ENCODE results near the gene STARD9. TPM values are rescaled to one million over a fixed set of nuclear protein-coding genes. Genes with fewer than 3 reads are reported as not detected.

Gene STARD9
- polyA plus RNA-seq, 3 donors = 0.39 TPM; not detected in 2

GRCh38 chr15:42696626-42697025, 121.2 kb downstream of the STARD9 start:
- Histone ChIP-seq H3K79me2 (ENCODE audit: insufficient read depth, low read length) (no peaks in the 10 kb centered on the region), H3K4me1 (ENCODE audit: control insufficient read depth in 1 of 2, insufficient read depth in 2 of 2, low read length in 2 of 2) (no peaks in the 10 kb centered on the region), H3K27me3 (ENCODE audit: control insufficient read depth in 2 of 2, insufficient read depth in 2 of 2, low read length in 2 of 2) (no peaks in the 10 kb centered on the region), H3K27ac (ENCODE audit: low read depth in 1 of 2, low read length in 2 of 2) (no peak overlapping the region), H2AFZ (ENCODE audit: insufficient read depth, low read depth, low read length, poor library complexity, severe bottlenecking) (no peak overlapping the region), H3K4me2 (replicated peaks; ENCODE audit: extremely low read depth, low read length, poor library complexity, severe bottlenecking) (no peak overlapping the region), H4K20me1 (ENCODE audit: insufficient read depth, low read length) (no peaks in the 10 kb centered on the region), H3K9me3 (replicated peaks in 1 of 2; ENCODE audit: control insufficient read depth in 1 of 2, insufficient read depth in 1 of 2, low read length in 2 of 2) (no peaks in the 10 kb centered on the region), H3K9ac (ENCODE audit: insufficient read depth, low read length, poor library complexity, severe bottlenecking) (no peak overlapping the region), H3K4me3 (replicated peaks in 1 of 3; ENCODE audit: low read depth in 2 of 3, low read length in 3 of 3) (no peak overlapping the region), H3K36me3 (replicated peaks in 1 of 2; ENCODE audit: control insufficient read depth in 1 of 2, insufficient read depth in 2 of 2, low read length in 2 of 2) (no peaks in the 10 kb centered on the region)
- H3K4me3 Mint-ChIP-seq = no peak overlapping the region
- intact Hi-C loops (cut with micrococcal nuclease) = no loop called here
- peaks cover 0 to 3% (median 0%) of the 10 kb centered on the region in 3 donors for H3K27me3 Mint-ChIP-seq (ENCODE audit: low read depth in 3 of 3)
- no peaks in the 10 kb centered on the region for H3K4me1 Mint-ChIP-seq
- peaks cover 0 to 1% (median 0%) of the 10 kb centered on the region in 7 donors for H3K9me3 Mint-ChIP-seq
- no peaks in the 10 kb centered on the region for H3K36me3 Mint-ChIP-seq
- H3K27ac Mint-ChIP-seq = no peak overlapping the region
- no peak for TF ChIP-seq CTCF (IDR thresholded peaks at IDR 0.05)
- no peak for DNase-seq
- 74% methylated on average over 4 of the region's 5 CpGs for WGBS (ENCODE audit: insufficient coverage)

- H3K4me3 ChIP-seq (replicated peaks in 1 of 3; ENCODE audit: low read depth in 2 of 3, low read length in 3 of 3) = no peak overlapping the region
- no peaks in the 10 kb centered on the region for H3K9me3 ChIP-seq (replicated peaks in 1 of 2; ENCODE audit: control insufficient read depth in 1 of 2, insufficient read depth in 1 of 2, low read length in 2 of 2)
- peak; percentile 51 to 69 (median 67) for DNase-seq
- Mint-ChIP-seq H3K9me3 (peaks cover 0 to 3% (median 0%) of the 10 kb centered on the region in 7 donors), H3K4me3 (no peak overlapping the region), H3K27me3 (ENCODE audit: low read depth in 3 of 3) (peaks cover 0 to 2% (median 0%) of the 10 kb centered on the region in 3 donors), H3K4me1 (peaks cover 2% of the 10 kb centered on the region), H3K27ac (no peak overlapping the region), H3K36me3 (no peaks in the 10 kb centered on the region)
- H4K20me1 ChIP-seq (ENCODE audit: insufficient read depth, low read length) = no peaks in the 10 kb centered on the region
- TF ChIP-seq CTCF (IDR thresholded peaks at IDR 0.05) = peak; percentile 83
- no peaks in the 10 kb centered on the region for H3K4me1 ChIP-seq (ENCODE audit: control insufficient read depth in 1 of 2, insufficient read depth in 2 of 2, low read length in 2 of 2)
- H3K27ac ChIP-seq (ENCODE audit: low read depth in 1 of 2, low read length in 2 of 2) = no peak overlapping the region
- no peak overlapping the region for H3K4me2 ChIP-seq (replicated peaks; ENCODE audit: extremely low read depth, low read length, poor library complexity, severe bottlenecking)
- no peaks in the 10 kb centered on the region for H3K27me3 ChIP-seq (ENCODE audit: control insufficient read depth in 2 of 2, insufficient read depth in 2 of 2, low read length in 2 of 2)
- H3K79me2 ChIP-seq (ENCODE audit: insufficient read depth, low read length) = no peaks in the 10 kb centered on the region
- WGBS (ENCODE audit: insufficient coverage) = 39% methylated on average over 4 of the region's 4 CpGs
- H2AFZ ChIP-seq (ENCODE audit: insufficient read depth, low read depth, low read length, poor library complexity, severe bottlenecking) = peak overlapping the region; percentile 32
- no peak overlapping the region for H3K9ac ChIP-seq (ENCODE audit: insufficient read depth, low read length, poor library complexity, severe bottlenecking)
- H3K36me3 ChIP-seq (replicated peaks in 1 of 2; ENCODE audit: control insufficient read depth in 1 of 2, insufficient read depth in 2 of 2, low read length in 2 of 2) = no peaks in the 10 kb centered on the region
- intact Hi-C loops (cut with micrococcal nuclease) = loop anchor here (2.0 to 10.0 kb wide), 4 partner anchors 222 to 570 kb away; no protein-coding TSS in a partner anchor
Observed at GRCh38 chr15:42704492-42704926, 129.1 kb downstream of the STARD9 start.
